ENCODE measurements around the gene CCNI.

DNA sequence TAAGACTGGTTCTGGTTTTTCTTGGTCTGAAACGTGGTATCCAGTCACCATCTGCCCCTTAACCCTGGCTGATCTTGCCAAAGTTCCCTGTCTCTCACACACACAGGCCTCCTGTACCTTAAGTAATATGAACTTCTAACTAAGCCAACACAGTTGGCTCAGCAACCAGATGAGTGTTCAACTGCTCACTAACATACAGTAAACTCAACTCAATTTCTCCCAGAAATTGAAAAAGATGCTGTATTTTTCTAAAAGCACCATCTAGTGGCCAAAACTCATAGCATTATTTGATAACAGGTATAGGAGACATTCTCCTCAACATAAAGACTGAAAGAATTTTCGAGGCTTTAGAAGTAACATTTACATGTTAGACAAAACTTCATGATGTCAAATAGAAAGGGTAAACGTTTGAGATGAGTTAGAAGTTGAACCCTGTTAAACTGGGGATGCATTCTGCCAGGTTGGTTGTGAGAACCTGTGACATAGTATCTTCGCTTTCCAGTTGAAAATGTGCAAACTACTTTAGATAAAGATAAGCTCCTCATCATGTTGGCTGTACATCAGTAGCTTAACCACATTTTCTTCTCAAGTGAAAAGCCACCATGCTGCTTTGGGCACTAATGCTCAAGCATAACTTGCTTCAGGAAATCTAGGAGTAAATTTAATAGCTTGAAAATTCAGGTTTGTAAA lies 31.2 kb downstream of the CCNI start:
- TF ChIP-seq, protein P1, sequence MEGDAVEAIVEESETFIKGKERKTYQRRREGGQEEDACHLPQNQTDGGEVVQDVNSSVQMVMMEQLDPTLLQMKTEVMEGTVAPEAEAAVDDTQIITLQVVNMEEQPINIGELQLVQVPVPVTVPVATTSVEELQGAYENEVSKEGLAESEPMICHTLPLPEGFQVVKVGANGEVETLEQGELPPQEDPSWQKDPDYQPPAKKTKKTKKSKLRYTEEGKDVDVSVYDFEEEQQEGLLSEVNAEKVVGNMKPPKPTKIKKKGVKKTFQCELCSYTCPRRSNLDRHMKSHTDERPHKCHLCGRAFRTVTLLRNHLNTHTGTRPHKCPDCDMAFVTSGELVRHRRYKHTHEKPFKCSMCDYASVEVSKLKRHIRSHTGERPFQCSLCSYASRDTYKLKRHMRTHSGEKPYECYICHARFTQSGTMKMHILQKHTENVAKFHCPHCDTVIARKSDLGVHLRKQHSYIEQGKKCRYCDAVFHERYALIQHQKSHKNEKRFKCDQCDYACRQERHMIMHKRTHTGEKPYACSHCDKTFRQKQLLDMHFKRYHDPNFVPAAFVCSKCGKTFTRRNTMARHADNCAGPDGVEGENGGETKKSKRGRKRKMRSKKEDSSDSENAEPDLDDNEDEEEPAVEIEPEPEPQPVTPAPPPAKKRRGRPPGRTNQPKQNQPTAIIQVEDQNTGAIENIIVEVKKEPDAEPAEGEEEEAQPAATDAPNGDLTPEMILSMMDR (conservative IDR thresholded peaks at IDR 0.05): peak; percentile 75
- TF ChIP-seq ZFX (IDR thresholded peaks at IDR 0.05): no peak
